ENCODE data around the gene POFUT1. TPM values are rescaled to one million over a fixed set of nuclear protein-coding genes. Genes with fewer than 3 reads are reported as not detected.

The POFUT1 gene
- polyA plus RNA-seq, 1 donor (not counting 4 experiments of a cell fraction or from before 2014, with no cell fraction given): 25.1 TPM

DNA sequence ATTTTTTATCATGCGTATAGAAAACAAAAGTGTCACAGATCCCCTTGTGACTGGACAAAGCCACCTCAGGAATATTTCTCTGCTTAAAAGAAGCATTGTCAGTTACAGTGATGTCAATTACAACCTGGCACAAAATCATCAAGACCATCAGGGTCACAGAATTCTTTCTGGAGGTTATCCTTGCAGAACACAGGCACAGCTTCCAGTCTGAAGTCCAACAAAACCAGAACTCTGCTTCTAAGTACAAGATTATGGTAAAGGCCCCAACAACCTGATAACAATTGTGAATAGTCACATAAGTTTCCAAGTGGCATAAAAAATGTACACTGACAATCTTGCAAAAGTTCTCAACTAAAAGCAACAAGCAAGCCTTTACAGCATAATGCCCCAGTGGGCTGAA, 21.2 kb upstream of the POFUT1 start:
- H3K9ac ChIP-seq (ENCODE audit: control insufficient read depth, extremely low read depth, insufficient read depth, low read length): no peak overlapping the region
- no peak for FAIRE-seq
- no peak overlapping the region for H3K4me3 ChIP-seq (ENCODE audit: control insufficient read depth in 2 of 3, extremely low read depth in 1 of 3, insufficient read depth in 2 of 3, low read depth in 1 of 3, low read length in 3 of 3)
- H2AFZ ChIP-seq (ENCODE audit: control insufficient read depth, low read length): no peak overlapping the region
- no peaks in the 10 kb centered on the region for H3K9me1 ChIP-seq (ENCODE audit: control insufficient read depth, extremely low read depth, insufficient read depth, low read length)
- dilution Hi-C loops (cut with MboI; ENCODE audit: extremely low pct_ligation_motif_present, low sequenced_read_pairs): no loop called here
- no peak overlapping the region for H3K4me2 ChIP-seq (ENCODE audit: control insufficient read depth, extremely low read depth, insufficient read depth, low read depth, low read length)
- no peaks in the 10 kb centered on the region for H4K20me1 ChIP-seq (ENCODE audit: control insufficient read depth, extremely low read depth, insufficient read depth, low read length)
- H3K36me3 ChIP-seq (ENCODE audit: control insufficient read depth in 2 of 2, extremely low read depth in 1 of 2, insufficient read depth in 2 of 2, low read length in 2 of 2): peaks cover 0 to 2% of the 10 kb centered on the region in 2 experiments
- H3K27me3 ChIP-seq (ENCODE audit: control insufficient read depth, extremely low read depth, insufficient read depth, low read length): no peaks in the 10 kb centered on the region
- no peaks in the 10 kb centered on the region for H3K9me3 ChIP-seq (ENCODE audit: control insufficient read depth, low read depth, low read length)
- H3K4me1 ChIP-seq (ENCODE audit: control insufficient read depth, extremely low read depth, insufficient read depth, low read length): peaks cover 3% of the 10 kb centered on the region
- TF ChIP-seq, protein P1, sequence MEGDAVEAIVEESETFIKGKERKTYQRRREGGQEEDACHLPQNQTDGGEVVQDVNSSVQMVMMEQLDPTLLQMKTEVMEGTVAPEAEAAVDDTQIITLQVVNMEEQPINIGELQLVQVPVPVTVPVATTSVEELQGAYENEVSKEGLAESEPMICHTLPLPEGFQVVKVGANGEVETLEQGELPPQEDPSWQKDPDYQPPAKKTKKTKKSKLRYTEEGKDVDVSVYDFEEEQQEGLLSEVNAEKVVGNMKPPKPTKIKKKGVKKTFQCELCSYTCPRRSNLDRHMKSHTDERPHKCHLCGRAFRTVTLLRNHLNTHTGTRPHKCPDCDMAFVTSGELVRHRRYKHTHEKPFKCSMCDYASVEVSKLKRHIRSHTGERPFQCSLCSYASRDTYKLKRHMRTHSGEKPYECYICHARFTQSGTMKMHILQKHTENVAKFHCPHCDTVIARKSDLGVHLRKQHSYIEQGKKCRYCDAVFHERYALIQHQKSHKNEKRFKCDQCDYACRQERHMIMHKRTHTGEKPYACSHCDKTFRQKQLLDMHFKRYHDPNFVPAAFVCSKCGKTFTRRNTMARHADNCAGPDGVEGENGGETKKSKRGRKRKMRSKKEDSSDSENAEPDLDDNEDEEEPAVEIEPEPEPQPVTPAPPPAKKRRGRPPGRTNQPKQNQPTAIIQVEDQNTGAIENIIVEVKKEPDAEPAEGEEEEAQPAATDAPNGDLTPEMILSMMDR (optimal IDR thresholded peaks at IDR 0.05 in 1 of 3, IDR thresholded peaks at IDR 0.05 in 1 of 3, conservative IDR thresholded peaks at IDR 0.05 in 1 of 3; ENCODE audit: extremely low read depth in 1 of 3, insufficient read depth in 2 of 3, low read length in 3 of 3): no peak
- TF ChIP-seq EZH2 (IDR thresholded peaks at IDR 0.05; ENCODE audit: low read length): no peak
- no peak overlapping the region for H3K27ac ChIP-seq (ENCODE audit: control insufficient read depth, insufficient read depth, low read length)
- DNase-seq (ENCODE audit: low read depth, low spot score): no peak
- no peaks in the 10 kb centered on the region for H3K79me2 ChIP-seq (ENCODE audit: control insufficient read depth, insufficient read depth, low read length)

DNA sequence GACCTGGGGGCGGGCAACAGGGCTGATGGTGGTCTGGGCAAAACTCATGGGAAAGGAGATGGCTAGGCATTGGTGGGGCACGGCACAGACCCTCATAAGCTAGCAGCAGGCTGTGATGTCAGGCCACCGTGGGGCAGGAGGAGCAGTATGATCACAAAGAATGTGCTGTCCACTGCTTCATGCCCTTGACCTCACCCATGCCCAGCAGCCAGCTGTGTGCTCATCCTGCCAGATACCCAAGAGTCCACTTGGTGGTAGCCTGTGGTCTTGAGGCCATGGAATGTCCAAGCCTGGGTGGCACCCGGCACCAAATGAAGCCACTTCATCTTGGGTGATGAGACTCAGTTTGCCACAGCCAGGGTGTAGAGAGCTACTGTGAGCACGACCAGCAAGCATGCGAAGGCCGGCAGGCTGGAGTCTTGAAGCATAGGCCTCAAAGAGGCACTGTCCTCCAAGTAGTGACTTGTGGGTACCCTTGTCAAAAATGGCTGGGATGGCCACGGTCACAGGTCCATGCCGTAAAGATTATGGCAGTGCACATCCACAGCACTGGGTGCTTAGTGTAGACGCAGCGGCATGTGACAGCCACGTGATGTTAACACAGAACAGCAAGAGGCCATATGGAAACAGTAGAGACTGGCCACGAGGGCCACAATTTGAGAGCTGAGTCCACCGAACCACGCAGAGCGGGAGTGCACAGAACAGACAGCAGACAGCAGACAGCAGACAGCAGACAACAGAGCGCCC, 19.1 kb upstream of the POFUT1 start:
- Histone ChIP-seq H4K20me1 (ENCODE audit: control insufficient read depth, extremely low read depth, insufficient read depth, low read length) (no peaks in the 10 kb centered on the region), H3K79me2 (ENCODE audit: control insufficient read depth, insufficient read depth, low read length) (no peaks in the 10 kb centered on the region), H3K36me3 (ENCODE audit: control insufficient read depth in 2 of 2, extremely low read depth in 1 of 2, insufficient read depth in 2 of 2, low read length in 2 of 2) (peaks cover 0 to 2% of the 10 kb centered on the region in 2 experiments), H3K9me1 (ENCODE audit: control insufficient read depth, extremely low read depth, insufficient read depth, low read length) (no peaks in the 10 kb centered on the region), H3K4me3 (ENCODE audit: control insufficient read depth in 2 of 3, extremely low read depth in 1 of 3, insufficient read depth in 2 of 3, low read depth in 1 of 3, low read length in 3 of 3) (no peak overlapping the region), H3K4me2 (ENCODE audit: control insufficient read depth, extremely low read depth, insufficient read depth, low read depth, low read length) (no peak overlapping the region), H3K9me3 (ENCODE audit: control insufficient read depth, low read depth, low read length) (no peaks in the 10 kb centered on the region), H3K27me3 (ENCODE audit: control insufficient read depth, extremely low read depth, insufficient read depth, low read length) (no peaks in the 10 kb centered on the region), H3K27ac (ENCODE audit: control insufficient read depth, insufficient read depth, low read length) (no peak overlapping the region), H2AFZ (ENCODE audit: control insufficient read depth, low read length) (no peak overlapping the region), H3K9ac (ENCODE audit: control insufficient read depth, extremely low read depth, insufficient read depth, low read length) (no peak overlapping the region), H3K4me1 (ENCODE audit: control insufficient read depth, extremely low read depth, insufficient read depth, low read length) (peaks cover 3% of the 10 kb centered on the region)
- TF ChIP-seq, protein P1 (optimal IDR thresholded peaks at IDR 0.05 in 1 of 3, IDR thresholded peaks at IDR 0.05 in 1 of 3, conservative IDR thresholded peaks at IDR 0.05 in 1 of 3; ENCODE audit: extremely low read depth in 1 of 3, insufficient read depth in 2 of 3, low read length in 3 of 3): no peak
- no peak for TF ChIP-seq EZH2 (IDR thresholded peaks at IDR 0.05; ENCODE audit: low read length)
- DNase-seq (ENCODE audit: low read depth, low spot score) (no peak), FAIRE-seq (no peak)
- dilution Hi-C loops (cut with MboI; ENCODE audit: extremely low pct_ligation_motif_present, low sequenced_read_pairs): no loop called here
